HEK293 (cell line): ENCODE measurements around the gene MOG.

Source experiments
- BCL11A ChIP-seq: fragments of 450-650 bp; formaldehyde crosslinking; IDR thresholded peaks from 2 replicates; pipeline ENCODE4 v1.5.1; 2016; ENCODE audit warnings: low read depth, missing biosample characterization, missing genetic modification characterization
- GLI4 ChIP-seq: fragments of 450-650 bp; formaldehyde crosslinking; IDR thresholded peaks from 2 replicates; pipeline ENCODE4 v1.5.1; 2016; ENCODE audit warnings: missing biosample characterization, missing genetic modification characterization
- KLF7 ChIP-seq: fragments of 450-650 bp; formaldehyde crosslinking; IDR thresholded peaks from 2 replicates; pipeline ENCODE4 v1.5.1; 2016; ENCODE audit warnings: missing biosample characterization, missing genetic modification characterization, borderline replicate concordance
- KLF9 ChIP-seq: fragments of 450-650 bp; formaldehyde crosslinking; IDR thresholded peaks from 2 replicates; pipeline ENCODE4 v1.5.1; 2016; ENCODE audit warnings: missing biosample characterization, missing genetic modification characterization, low read depth
- SALL2 ChIP-seq: fragments of 450-650 bp; formaldehyde crosslinking; IDR thresholded peaks from 2 replicates; pipeline ENCODE4 v1.5.0; 2017; ENCODE audit warnings: missing biosample characterization, mild to moderate bottlenecking, missing genetic modification characterization, borderline replicate concordance
- SP7 ChIP-seq: fragments of 450-650 bp; formaldehyde crosslinking; IDR thresholded peaks from 2 replicates; pipeline ENCODE4 v1.5.1; 2016; ENCODE audit warnings: missing biosample characterization, missing genetic modification characterization
- ZBTB7A ChIP-seq: fragments of 450-650 bp; formaldehyde crosslinking; IDR thresholded peaks from 2 replicates; pipeline ENCODE4 v1.5.1; 2016; ENCODE audit warnings: low read depth, missing biosample characterization, missing genetic modification characterization
- ZNF132 ChIP-seq: fragments of 450-650 bp; formaldehyde crosslinking; IDR thresholded peaks from 2 replicates; pipeline ENCODE4 v1.5.1; 2017; ENCODE audit warnings: missing biosample characterization, missing genetic modification characterization, borderline replicate concordance
- ZNF214 ChIP-seq: fragments of 450-650 bp; formaldehyde crosslinking; IDR thresholded peaks from 2 replicates; pipeline ENCODE4 v1.5.1; 2017; ENCODE audit warnings: missing biosample characterization, mild to moderate bottlenecking, missing genetic modification characterization, borderline replicate concordance
- ZNF335 ChIP-seq: fragments of 450-650 bp; formaldehyde crosslinking; conservative IDR thresholded peaks from 2 replicates; pipeline ENCODE4 v1.5.1; 2016; ENCODE audit warnings: missing biosample characterization, missing genetic modification characterization
- ZNF510 ChIP-seq: fragments of 450-650 bp; formaldehyde crosslinking; IDR thresholded peaks from 2 replicates; pipeline ENCODE4 v1.5.1; 2018; ENCODE audit warnings: mild to moderate bottlenecking, missing genetic modification characterization, missing biosample characterization; ENCODE audit not compliant: insufficient replicate concordance
- ZNF530 ChIP-seq: fragments of 450-650 bp; formaldehyde crosslinking; IDR thresholded peaks from 2 replicates; pipeline ENCODE4 v1.5.1; 2016; ENCODE audit warnings: low read depth, missing biosample characterization, missing genetic modification characterization
- ZNF548 ChIP-seq: fragments of 450-650 bp; formaldehyde crosslinking; IDR thresholded peaks from 2 replicates; pipeline ENCODE4 v1.5.1; 2016; ENCODE audit warnings: missing biosample characterization, missing genetic modification characterization
- ZNF549 ChIP-seq: fragments of 450-650 bp; IDR thresholded peaks from 2 replicates; pipeline ENCODE4 v1.5.1; 2018; ENCODE audit warnings: missing biosample characterization, missing genetic modification characterization, mild to moderate bottlenecking, inconsistent platforms, moderate library complexity
- ZNF561 ChIP-seq: fragments of 450-650 bp; IDR thresholded peaks from 2 replicates; pipeline ENCODE4 v1.5.1; 2018; ENCODE audit warnings: missing biosample characterization, missing genetic modification characterization, borderline replicate concordance
- ZNF629 ChIP-seq: fragments of 450-650 bp; formaldehyde crosslinking; IDR thresholded peaks from 2 replicates; pipeline ENCODE4 v1.5.1; 2017; ENCODE audit warnings: missing biosample characterization, missing genetic modification characterization
- ZNF654 ChIP-seq: fragments of 450-650 bp; formaldehyde crosslinking; IDR thresholded peaks from 2 replicates; pipeline ENCODE4 v1.5.1; 2016; ENCODE audit warnings: low read depth, missing biosample characterization, missing genetic modification characterization
- TF ChIP-seq, protein P1 (sequence below): sonication (generic); formaldehyde crosslinking; IDR thresholded peaks from 2 replicates; pipeline ENCODE4 v1.8.1; 2022; ENCODE audit warnings: mild to moderate bottlenecking, moderate library complexity, missing genetic modification reagents
- TF ChIP-seq, protein P2 (sequence below): fragments of 450-650 bp; formaldehyde crosslinking; IDR thresholded peaks from 2 replicates; pipeline ENCODE4 v1.5.1; 2016; ENCODE audit warnings: missing biosample characterization, missing genetic modification characterization
- TF ChIP-seq, protein P3 (sequence below): fragments of 450-650 bp; formaldehyde crosslinking; IDR thresholded peaks from 2 replicates; pipeline ENCODE4 v1.5.1; 2016; ENCODE audit warnings: missing biosample characterization, missing genetic modification characterization, borderline replicate concordance
- TF ChIP-seq, protein P4 (sequence below): fragments of 450-650 bp; formaldehyde crosslinking; IDR thresholded peaks from 2 replicates; pipeline ENCODE4 v1.5.1; 2016; ENCODE audit warnings: missing biosample characterization, missing genetic modification characterization
- TF ChIP-seq, protein P5 (sequence below): IDR thresholded peaks from 2 replicates; pipeline ENCODE4 v1.6.1; 2011; ENCODE audit warnings: mild to moderate bottlenecking, low read depth, low read length, borderline replicate concordance
- TF ChIP-seq, protein P6 (sequence below): fragments of 450-650 bp; formaldehyde crosslinking; IDR thresholded peaks from 2 replicates; pipeline ENCODE4 v1.5.1; 2016; ENCODE audit warnings: missing biosample characterization, missing genetic modification characterization, borderline replicate concordance

The MOG gene

DNA sequence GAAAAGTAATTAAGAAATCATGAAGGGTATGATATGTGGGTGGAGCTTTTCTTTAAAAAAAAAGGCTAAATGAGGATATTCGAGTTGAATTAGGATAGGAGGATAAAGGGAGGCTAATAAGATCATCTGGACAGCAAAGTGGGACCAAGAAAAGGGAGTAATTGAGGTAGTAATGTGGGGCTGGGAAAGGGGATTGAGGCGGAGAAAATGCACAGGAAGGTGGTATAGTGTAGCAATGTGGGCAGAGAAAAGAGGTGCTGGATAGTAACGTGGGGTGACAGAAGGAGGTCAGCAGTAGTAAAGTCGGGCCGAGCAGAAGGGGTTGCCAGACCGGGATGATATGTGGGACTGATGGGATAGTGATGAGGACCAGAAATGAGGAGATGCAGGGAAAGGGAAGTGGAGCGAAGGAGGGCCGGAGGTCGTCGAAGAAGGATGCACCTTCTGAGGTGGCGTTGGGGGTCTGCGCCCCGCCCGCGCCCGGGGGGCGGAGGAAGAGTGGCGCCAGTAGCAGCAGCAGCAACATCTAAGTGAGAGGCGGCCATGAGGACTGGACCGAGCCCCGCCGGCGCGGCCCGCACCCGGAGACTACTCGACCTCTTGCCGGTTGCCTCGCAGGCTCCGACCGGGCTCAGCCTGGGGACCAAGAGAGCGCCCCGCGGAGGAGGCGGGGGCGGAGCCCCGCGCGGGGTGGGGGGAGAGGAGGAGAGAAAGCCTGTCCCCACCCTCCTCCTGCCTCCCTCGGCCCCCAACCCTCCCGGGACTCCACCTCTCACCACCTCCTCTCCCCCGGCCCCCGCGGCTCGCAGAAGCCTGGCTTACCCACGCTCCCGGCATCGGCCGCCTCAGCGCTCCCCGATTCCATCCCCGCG, 24.8 kb upstream of the MOG start (continued):
- TF ChIP-seq, protein P1, sequence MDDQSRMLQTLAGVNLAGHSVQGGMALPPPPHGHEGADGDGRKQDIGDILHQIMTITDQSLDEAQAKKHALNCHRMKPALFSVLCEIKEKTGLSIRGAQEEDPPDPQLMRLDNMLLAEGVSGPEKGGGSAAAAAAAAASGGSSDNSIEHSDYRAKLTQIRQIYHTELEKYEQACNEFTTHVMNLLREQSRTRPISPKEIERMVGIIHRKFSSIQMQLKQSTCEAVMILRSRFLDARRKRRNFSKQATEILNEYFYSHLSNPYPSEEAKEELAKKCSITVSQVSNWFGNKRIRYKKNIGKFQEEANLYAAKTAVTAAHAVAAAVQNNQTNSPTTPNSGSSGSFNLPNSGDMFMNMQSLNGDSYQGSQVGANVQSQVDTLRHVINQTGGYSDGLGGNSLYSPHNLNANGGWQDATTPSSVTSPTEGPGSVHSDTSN (CRISPR knock-in tag), result no peak
- TF ChIP-seq SP7 (peak; percentile 39), ZBTB7A (tag by site-specific recombination) (no peak), ZNF654 (no peak), ZNF629 (0 out of 2 replicates have a peak, but pooled peaks have one; percentile 11), ZNF132 (tag by site-specific recombination) (no peak), ZNF561 (tag by site-specific recombination) (no peak), GLI4 (tag by site-specific recombination) (0 out of 2 replicates have a peak, but pooled peaks have one; percentile 58), SALL2 (tag by site-specific recombination) (no peak), KLF9 (tag by site-specific recombination) (peak; percentile 45; the same call in 1 of the 2 replicates), ZNF214 (tag by site-specific recombination) (no peak), ZNF549 (tag by site-specific recombination) (no peak), ZNF548 (no peak), KLF7 (tag by site-specific recombination) (0 out of 2 replicates have a peak, but pooled peaks have one; percentile 30), ZNF510 (no peak), ZNF335 (tag by site-specific recombination) (peak; percentile 64), BCL11A (tag by site-specific recombination) (peak; percentile 41; the same call in 1 of the 2 replicates), ZNF530 (tag by site-specific recombination) (no peak)
- TF ChIP-seq, protein P2, sequence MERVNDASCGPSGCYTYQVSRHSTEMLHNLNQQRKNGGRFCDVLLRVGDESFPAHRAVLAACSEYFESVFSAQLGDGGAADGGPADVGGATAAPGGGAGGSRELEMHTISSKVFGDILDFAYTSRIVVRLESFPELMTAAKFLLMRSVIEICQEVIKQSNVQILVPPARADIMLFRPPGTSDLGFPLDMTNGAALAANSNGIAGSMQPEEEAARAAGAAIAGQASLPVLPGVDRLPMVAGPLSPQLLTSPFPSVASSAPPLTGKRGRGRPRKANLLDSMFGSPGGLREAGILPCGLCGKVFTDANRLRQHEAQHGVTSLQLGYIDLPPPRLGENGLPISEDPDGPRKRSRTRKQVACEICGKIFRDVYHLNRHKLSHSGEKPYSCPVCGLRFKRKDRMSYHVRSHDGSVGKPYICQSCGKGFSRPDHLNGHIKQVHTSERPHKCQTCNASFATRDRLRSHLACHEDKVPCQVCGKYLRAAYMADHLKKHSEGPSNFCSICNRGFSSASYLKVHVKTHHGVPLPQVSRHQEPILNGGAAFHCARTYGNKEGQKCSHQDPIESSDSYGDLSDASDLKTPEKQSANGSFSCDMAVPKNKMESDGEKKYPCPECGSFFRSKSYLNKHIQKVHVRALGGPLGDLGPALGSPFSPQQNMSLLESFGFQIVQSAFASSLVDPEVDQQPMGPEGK, result peak; percentile 69; the same call in 1 of the 2 replicates
- TF ChIP-seq, protein P3, sequence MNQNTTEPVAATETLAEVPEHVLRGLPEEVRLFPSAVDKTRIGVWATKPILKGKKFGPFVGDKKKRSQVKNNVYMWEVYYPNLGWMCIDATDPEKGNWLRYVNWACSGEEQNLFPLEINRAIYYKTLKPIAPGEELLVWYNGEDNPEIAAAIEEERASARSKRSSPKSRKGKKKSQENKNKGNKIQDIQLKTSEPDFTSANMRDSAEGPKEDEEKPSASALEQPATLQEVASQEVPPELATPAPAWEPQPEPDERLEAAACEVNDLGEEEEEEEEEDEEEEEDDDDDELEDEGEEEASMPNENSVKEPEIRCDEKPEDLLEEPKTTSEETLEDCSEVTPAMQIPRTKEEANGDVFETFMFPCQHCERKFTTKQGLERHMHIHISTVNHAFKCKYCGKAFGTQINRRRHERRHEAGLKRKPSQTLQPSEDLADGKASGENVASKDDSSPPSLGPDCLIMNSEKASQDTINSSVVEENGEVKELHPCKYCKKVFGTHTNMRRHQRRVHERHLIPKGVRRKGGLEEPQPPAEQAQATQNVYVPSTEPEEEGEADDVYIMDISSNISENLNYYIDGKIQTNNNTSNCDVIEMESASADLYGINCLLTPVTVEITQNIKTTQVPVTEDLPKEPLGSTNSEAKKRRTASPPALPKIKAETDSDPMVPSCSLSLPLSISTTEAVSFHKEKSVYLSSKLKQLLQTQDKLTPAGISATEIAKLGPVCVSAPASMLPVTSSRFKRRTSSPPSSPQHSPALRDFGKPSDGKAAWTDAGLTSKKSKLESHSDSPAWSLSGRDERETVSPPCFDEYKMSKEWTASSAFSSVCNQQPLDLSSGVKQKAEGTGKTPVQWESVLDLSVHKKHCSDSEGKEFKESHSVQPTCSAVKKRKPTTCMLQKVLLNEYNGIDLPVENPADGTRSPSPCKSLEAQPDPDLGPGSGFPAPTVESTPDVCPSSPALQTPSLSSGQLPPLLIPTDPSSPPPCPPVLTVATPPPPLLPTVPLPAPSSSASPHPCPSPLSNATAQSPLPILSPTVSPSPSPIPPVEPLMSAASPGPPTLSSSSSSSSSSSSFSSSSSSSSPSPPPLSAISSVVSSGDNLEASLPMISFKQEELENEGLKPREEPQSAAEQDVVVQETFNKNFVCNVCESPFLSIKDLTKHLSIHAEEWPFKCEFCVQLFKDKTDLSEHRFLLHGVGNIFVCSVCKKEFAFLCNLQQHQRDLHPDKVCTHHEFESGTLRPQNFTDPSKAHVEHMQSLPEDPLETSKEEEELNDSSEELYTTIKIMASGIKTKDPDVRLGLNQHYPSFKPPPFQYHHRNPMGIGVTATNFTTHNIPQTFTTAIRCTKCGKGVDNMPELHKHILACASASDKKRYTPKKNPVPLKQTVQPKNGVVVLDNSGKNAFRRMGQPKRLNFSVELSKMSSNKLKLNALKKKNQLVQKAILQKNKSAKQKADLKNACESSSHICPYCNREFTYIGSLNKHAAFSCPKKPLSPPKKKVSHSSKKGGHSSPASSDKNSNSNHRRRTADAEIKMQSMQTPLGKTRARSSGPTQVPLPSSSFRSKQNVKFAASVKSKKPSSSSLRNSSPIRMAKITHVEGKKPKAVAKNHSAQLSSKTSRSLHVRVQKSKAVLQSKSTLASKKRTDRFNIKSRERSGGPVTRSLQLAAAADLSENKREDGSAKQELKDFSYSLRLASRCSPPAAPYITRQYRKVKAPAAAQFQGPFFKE (tag by site-specific recombination), result no peak
- TF ChIP-seq, protein P4, sequence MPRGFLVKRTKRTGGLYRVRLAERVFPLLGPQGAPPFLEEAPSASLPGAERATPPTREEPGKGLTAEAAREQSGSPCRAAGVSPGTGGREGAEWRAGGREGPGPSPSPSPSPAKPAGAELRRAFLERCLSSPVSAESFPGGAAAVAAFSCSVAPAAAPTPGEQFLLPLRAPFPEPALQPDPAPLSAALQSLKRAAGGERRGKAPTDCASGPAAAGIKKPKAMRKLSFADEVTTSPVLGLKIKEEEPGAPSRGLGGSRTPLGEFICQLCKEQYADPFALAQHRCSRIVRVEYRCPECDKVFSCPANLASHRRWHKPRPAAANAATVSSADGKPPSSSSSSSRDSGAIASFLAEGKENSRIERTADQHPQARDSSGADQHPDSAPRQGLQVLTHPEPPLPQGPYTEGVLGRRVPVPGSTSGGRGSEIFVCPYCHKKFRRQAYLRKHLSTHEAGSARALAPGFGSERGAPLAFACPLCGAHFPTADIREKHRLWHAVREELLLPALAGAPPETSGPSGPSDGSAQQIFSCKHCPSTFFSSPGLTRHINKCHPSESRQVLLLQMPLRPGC, result peak; percentile 6; the same call in 1 of the 2 replicates
- TF ChIP-seq, protein P5, sequence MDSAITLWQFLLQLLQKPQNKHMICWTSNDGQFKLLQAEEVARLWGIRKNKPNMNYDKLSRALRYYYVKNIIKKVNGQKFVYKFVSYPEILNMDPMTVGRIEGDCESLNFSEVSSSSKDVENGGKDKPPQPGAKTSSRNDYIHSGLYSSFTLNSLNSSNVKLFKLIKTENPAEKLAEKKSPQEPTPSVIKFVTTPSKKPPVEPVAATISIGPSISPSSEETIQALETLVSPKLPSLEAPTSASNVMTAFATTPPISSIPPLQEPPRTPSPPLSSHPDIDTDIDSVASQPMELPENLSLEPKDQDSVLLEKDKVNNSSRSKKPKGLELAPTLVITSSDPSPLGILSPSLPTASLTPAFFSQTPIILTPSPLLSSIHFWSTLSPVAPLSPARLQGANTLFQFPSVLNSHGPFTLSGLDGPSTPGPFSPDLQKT, result no peak
- TF ChIP-seq, protein P6, sequence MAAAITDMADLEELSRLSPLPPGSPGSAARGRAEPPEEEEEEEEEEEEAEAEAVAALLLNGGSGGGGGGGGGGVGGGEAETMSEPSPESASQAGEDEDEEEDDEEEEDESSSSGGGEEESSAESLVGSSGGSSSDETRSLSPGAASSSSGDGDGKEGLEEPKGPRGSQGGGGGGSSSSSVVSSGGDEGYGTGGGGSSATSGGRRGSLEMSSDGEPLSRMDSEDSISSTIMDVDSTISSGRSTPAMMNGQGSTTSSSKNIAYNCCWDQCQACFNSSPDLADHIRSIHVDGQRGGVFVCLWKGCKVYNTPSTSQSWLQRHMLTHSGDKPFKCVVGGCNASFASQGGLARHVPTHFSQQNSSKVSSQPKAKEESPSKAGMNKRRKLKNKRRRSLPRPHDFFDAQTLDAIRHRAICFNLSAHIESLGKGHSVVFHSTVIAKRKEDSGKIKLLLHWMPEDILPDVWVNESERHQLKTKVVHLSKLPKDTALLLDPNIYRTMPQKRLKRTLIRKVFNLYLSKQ, result no peak
